Forelimb muscle (tissue), 1 donor: Measurements from ENCODE around the gene BORCS6. TPM values are rescaled to one million over a fixed set of nuclear protein-coding genes. Genes with fewer than 3 reads are reported as not detected.
"Not testable (repeated sequence)": the region's sequence is repeated elsewhere in the genome, so short reads cannot be mapped to it uniquely, and the experiment has no call there.

Experiments used
- DNase-seq: peaks from one replicate; pipeline ENCODE4 v3.0.0-alpha.2; 2013; ENCODE audit warnings: low read depth
- polyA plus RNA-seq: library from polyadenylated mRNA; unstranded; fragments of 120-200 nt; gene quantifications from one replicate; pipeline ENCODE4 v1.2.1, GENCODE V29; 2013; ENCODE audit not compliant: insufficient read length

BORCS6 gene
- polyA plus RNA-seq, result 4.9 TPM

DNA sequence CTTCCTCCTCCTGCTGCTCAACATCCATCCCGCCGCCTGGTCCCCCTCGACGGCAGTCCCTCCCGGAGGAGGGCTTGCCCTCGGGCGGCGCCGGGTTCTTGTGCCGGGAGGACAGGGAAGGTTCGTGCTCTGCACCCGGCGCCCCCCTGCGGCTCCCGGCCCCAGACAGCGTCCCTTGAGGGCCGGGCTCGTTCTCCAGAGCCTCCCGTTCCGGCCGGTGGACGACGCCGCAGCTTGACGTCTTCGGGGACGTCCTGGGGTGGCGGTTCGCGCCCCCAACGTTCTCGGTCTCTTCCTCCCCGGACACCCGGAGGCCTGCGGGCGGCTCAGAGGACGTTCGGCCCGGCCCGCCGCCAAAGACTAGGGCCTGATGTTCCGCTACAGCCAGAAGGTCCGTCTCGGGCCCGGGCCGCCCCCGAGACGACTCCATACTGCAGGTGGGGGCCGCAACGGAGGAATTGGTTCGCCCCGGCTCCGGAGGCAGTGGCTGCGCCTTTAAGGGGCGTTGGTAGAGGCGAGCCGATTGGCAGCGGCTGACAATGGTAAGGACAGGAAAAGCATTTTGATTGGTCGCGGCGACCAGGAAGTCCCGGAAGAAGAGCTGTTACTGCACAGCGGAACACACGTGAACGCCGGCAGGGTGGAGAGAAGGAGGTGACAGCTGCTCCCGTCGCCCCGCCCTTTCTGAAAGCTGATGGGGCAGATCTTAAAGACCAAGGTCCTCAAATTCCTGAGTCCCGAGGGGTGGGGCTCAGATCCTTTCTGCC, at the start of gene BORCS6:
Gene BORCS6 (minus strand): TSS at position 470 of the 767 bp plus-strand sequence. CDS start 40 bp downstream, at position 430.
- peak; percentile 97 for DNase-seq

- no peak for DNase-seq
Measured at GRCh38 chr17:8237886-8238285, 47.9 kb upstream of the BORCS6 start.

DNA sequence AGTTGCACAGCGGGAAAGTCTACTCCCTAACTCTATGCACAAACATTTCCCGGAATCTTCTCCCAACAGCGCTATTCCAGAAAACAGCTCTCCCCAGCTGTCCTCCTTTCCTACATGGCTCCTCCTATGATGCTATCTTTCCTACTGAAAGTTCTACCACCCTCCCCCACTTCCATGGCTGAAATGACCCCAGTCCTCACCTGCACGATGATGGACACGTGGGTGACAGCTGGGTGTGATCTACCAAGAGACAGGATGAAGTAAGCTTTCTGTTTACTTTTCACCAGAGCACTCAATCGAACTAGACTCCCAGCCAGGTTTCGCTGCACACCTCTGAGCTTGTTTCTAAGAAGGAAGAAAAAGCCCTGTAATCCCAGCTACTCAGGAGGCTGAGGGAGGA, 47.2 kb upstream of the BORCS6 start:
- no peak for DNase-seq

- DNase-seq, result no peak
Measured at GRCh38 chr17:8235676-8236075, 45.7 kb upstream of the BORCS6 start.

DNA sequence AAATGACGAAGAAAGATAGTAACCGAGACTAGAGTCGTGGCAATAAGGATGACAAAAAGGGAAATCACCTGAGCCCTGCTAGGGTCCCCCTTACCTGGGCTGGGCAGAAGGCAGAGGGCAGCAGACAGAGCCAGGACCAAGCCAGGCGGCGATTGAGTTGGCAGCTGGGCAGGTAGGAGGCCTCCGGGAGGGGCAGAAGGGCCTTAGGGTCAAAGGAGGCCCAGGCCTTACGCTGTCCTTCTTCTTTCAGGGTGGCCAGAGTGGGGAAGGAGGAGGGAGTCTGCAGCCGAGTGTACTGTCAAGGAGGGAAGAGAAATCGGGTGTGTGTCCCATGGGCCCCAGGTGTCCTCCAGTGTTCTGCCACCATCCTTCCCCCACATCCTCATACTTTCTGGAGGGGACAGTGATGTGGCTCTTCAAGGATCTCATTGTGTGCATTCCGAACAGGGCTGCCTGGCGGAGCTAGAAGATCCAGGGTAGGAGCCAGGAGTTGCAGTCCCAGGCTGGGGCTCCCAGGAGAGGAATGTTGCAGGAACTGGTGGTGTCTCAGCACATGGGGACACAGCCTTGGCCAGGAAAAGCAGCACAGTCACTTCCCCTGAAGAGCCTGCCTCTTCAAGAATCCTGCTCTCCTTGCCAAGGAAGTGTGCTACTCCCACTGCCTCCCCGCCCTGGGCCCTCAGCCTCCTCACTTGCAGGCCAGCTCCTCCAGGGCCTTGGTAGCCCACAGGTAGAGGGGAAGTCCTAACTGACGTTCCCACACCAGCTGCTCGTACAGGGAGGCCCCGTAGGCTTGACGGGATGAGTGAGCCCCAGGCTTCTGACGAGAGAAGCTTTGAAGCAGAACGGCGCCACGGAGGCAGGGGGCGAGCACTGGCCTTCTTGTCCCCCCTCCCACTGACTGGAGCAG, 44.6 kb upstream of the BORCS6 start:
- no peak for DNase-seq

DNA sequence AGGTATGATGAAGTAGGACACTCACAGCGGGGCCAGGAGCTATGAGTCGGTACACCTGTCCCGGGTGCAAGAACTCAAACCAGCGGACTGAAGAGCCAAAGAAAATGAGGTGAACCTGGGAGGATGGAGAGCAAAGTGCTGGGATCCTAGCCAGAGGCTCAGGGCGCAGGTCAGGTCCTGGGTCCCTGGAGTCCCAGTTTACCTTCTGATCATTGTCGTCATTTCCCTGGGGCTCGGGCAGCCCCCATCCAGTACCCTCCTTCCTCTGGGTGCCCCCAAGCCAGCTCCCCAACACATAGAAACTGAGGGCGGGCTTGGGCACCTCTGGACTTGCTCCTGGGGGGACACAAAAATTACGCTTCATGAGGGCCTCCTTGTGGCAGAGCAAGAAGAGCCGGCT, 41.7 kb upstream of the BORCS6 start:
- DNase-seq, result no peak

GRCh38 chr17:8227238-8227581, 37.2 kb upstream of the BORCS6 start:
- no peak for DNase-seq

DNA sequence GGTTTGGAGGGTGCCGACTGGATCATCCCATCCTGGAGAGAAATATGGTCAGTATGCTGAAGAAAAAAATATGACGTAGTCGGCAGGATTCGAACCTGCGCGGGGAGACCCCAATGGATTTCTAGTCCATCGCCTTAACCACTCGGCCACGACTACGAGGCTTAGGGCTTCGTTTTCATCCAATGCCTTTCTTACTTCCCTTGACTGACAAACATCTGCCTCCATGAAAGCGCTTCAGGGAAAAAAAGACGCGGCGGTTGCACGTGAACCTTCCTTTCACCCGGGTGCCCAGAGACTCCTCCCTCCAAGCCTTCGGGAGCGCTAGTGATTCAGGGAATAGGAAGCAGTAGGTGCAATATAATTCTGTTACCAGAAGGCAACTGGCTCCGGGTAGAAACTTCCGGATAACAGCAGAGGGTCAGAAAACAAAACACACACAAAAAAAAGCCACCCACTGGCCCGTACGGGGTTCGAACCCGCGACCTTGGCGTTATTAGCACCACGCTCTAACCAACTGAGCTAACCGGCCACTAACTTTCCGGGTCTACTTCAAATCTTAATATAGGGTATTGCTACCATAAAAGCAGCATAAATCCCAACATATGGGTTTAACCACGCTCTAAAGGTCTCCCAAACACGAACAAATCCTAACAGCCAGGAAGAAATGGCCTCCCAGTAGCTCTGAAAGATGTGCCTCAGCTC, 36.7 kb upstream of the BORCS6 start:
- DNase-seq, result peak; percentile 89

GRCh38 chr17:8225813-8226535, 36.0 kb upstream of the BORCS6 start:
- DNase-seq, result no peak

DNA sequence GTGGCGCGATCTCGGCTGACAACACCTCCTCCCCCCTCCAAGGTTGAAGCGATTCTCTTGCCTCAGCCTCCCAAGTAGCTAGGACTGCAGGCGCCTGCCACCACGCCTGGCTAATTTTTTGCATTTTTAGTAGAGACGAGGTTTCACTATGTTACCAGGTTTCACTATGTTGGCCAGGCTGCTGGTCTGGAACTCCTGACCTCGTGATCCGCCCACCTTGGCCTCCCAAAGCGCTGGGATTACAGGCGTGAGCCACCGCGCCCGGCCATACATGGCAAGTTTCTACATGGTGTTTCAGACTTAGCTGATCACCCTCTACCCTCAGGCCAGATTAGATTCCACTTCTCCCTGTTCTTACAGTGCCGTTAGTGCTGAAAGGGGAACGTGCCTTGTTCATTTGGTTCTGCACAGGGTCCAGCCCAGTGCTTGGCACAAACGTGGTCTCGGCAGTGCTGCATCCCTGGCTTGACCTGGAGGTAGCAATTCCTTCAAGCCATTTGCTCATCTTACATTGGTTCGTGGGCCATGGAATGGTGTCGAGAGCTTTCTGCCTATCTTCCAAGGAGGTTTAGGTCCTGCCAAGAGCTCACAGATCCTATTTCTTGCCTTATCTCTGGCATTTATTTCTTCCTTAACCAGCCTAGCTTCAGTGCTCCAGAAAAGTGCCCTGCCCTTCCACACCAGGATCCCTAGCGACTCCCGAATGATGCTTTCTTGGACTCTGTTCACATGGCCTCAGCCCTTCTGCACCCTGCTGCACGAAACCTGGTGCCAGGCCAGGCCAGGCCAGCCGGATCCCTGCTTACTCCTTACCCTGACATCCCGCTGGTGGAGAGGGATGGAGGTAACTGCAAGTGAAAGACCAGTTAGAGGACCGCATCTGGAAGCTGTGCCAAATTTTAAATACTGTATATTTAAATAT, 35.2 kb upstream of the BORCS6 start:
- DNase-seq, result no peak

GRCh38 chr17:8223356-8224126, 33.6 kb upstream of the BORCS6 start:
- no peak for DNase-seq

- DNase-seq, result peak; percentile 67
Measured at GRCh38 chr17:8222630-8223355, 32.8 kb upstream of the BORCS6 start.

- no peak for DNase-seq
Measured at GRCh38 chr17:8222380-8222629, 32.3 kb upstream of the BORCS6 start.

- peak; percentile 96 for DNase-seq
Measured at GRCh38 chr17:8221663-8222379, 31.8 kb upstream of the BORCS6 start.

GRCh38 chr17:8220783-8221662, 31.0 kb upstream of the BORCS6 start:
- DNase-seq, result peak; percentile 90

DNA sequence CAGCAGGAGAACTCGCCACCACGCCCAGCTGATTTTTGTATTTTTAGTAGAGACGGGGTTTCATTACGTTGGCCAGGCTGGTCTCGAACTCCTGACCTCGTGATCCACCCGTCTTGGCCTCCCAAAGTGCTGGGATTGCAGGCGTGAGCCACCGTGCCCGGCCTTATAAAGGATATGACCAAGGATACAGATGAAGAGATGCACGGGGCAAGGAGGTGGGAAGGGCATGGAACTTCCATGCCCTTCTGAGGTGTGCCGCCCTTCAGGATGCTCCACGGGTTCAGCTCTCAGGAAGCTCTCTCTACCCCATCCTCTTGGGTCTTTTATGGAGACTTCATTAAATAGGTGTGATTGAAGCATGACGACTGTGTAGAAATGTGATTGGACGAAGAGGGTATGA, 24.0 kb upstream of the BORCS6 start:
- not testable (repeated sequence) for DNase-seq

- DNase-seq, result no peak
Measured at GRCh38 chr17:8212312-8213180, 22.6 kb upstream of the BORCS6 start.
